ENCODE data around the gene OPTC.

DNA sequence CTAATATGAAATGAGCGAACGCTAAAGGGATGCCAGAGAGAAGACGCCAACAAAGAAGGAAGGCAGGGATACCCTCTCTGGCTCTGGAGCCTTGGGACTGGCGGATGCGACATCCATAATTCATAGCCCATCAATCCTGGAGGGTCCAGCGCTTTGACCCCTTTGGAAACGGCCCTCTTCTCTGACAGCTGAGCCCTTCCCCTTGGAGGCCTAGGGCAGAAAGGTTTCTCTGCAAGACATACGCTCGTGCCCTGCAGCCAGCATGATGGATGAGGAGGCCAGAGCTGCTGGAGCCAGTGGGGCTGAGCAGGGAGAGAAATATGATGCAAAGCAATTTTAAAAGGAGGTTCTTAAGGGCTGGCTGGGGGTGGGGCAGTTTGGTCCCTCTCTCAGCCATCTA, 22.2 kb downstream of the OPTC start:
- TF ChIP-seq ZNF8 (CRISPR knock-in tag; IDR thresholded peaks at IDR 0.05) (no peak), RARB (CRISPR knock-in tag; IDR thresholded peaks at IDR 0.05) (no peak), TCF4 (CRISPR knock-in tag; IDR thresholded peaks at IDR 0.05; ENCODE audit: borderline replicate concordance) (no peak), SNAI2 (CRISPR knock-in tag; IDR thresholded peaks at IDR 0.05) (no peak), ZFP3 (CRISPR knock-in tag; IDR thresholded peaks at IDR 0.05) (no peak), ARNTL (CRISPR knock-in tag; IDR thresholded peaks at IDR 0.05; ENCODE audit: borderline replicate concordance, low read depth) (no peak), ZC3H10 (CRISPR knock-in tag; IDR thresholded peaks at IDR 0.05) (no peak), CSDC2 (CRISPR knock-in tag; IDR thresholded peaks at IDR 0.05) (no peak)
- TF ChIP-seq, protein P1, sequence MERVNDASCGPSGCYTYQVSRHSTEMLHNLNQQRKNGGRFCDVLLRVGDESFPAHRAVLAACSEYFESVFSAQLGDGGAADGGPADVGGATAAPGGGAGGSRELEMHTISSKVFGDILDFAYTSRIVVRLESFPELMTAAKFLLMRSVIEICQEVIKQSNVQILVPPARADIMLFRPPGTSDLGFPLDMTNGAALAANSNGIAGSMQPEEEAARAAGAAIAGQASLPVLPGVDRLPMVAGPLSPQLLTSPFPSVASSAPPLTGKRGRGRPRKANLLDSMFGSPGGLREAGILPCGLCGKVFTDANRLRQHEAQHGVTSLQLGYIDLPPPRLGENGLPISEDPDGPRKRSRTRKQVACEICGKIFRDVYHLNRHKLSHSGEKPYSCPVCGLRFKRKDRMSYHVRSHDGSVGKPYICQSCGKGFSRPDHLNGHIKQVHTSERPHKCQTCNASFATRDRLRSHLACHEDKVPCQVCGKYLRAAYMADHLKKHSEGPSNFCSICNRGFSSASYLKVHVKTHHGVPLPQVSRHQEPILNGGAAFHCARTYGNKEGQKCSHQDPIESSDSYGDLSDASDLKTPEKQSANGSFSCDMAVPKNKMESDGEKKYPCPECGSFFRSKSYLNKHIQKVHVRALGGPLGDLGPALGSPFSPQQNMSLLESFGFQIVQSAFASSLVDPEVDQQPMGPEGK (CRISPR knock-in tag; IDR thresholded peaks at IDR 0.05; ENCODE audit: borderline replicate concordance): no peak
- TF ChIP-seq, protein P2, sequence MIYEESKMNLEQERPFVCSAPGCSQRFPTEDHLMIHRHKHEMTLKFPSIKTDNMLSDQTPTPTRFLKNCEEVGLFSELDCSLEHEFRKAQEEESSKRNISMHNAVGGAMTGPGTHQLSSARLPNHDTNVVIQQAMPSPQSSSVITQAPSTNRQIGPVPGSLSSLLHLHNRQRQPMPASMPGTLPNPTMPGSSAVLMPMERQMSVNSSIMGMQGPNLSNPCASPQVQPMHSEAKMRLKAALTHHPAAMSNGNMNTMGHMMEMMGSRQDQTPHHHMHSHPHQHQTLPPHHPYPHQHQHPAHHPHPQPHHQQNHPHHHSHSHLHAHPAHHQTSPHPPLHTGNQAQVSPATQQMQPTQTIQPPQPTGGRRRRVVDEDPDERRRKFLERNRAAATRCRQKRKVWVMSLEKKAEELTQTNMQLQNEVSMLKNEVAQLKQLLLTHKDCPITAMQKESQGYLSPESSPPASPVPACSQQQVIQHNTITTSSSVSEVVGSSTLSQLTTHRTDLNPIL (CRISPR knock-in tag; IDR thresholded peaks at IDR 0.05; ENCODE audit: low read depth): no peak
- TF ChIP-seq, protein P3, sequence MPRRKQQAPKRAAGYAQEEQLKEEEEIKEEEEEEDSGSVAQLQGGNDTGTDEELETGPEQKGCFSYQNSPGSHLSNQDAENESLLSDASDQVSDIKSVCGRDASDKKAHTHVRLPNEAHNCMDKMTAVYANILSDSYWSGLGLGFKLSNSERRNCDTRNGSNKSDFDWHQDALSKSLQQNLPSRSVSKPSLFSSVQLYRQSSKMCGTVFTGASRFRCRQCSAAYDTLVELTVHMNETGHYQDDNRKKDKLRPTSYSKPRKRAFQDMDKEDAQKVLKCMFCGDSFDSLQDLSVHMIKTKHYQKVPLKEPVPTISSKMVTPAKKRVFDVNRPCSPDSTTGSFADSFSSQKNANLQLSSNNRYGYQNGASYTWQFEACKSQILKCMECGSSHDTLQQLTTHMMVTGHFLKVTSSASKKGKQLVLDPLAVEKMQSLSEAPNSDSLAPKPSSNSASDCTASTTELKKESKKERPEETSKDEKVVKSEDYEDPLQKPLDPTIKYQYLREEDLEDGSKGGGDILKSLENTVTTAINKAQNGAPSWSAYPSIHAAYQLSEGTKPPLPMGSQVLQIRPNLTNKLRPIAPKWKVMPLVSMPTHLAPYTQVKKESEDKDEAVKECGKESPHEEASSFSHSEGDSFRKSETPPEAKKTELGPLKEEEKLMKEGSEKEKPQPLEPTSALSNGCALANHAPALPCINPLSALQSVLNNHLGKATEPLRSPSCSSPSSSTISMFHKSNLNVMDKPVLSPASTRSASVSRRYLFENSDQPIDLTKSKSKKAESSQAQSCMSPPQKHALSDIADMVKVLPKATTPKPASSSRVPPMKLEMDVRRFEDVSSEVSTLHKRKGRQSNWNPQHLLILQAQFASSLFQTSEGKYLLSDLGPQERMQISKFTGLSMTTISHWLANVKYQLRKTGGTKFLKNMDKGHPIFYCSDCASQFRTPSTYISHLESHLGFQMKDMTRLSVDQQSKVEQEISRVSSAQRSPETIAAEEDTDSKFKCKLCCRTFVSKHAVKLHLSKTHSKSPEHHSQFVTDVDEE (CRISPR knock-in tag; IDR thresholded peaks at IDR 0.05): no peak

All from SK-N-SH treated with all-trans-retinoic acid at 6 μM for 48 hours (cell line).